Natural killer cell (primary cell): Measurements from ENCODE around the gene CD96. TPM values are rescaled to one million over a fixed set of nuclear protein-coding genes. Genes with fewer than 3 reads are reported as not detected.
"Not testable (repeated sequence)": the region's sequence is repeated elsewhere in the genome, so short reads cannot be mapped to it uniquely, and the experiment has no call there.

Experiments
- ATAC-seq, 3 donors: fragments of 150-1000 bp in 2 of 3; fragments of 200-7000 bp in 1 of 3; cut with Tn5 transposase; 1 replicate in 1 of 3; 2 replicates in 2 of 3; pipeline ENCODE4 v1.10.0; 2021; ENCODE audit warnings: mild to moderate bottlenecking in 2 of 3, moderate library complexity in 2 of 3
- DNase-seq, 2 donors: peaks; one replicate each; pipeline versions ENCODE4 v3.0.0 to v3.0.0-alpha.2; 2013 to 2021; ENCODE audit warnings: mixed read lengths in 1 of 2
- H3K27ac ChIP-seq: one replicate; pipeline ENCODE4 v1.5.1; 2013; ENCODE audit warnings: mild to moderate bottlenecking, low read length
- H3K27me3 ChIP-seq: one replicate; pipeline ENCODE4 v1.6.1; 2013; ENCODE audit warnings: low read length; ENCODE audit not compliant: control insufficient read depth, insufficient read depth
- H3K36me3 ChIP-seq: one replicate; pipeline ENCODE4 v1.6.1; 2013; ENCODE audit warnings: low read length; ENCODE audit not compliant: control insufficient read depth, insufficient read depth
- H3K4me1 ChIP-seq: one replicate; pipeline ENCODE4 v1.6.1; 2013; ENCODE audit warnings: low read length; ENCODE audit not compliant: control insufficient read depth, insufficient read depth
- H3K4me3 ChIP-seq: one replicate; pipeline ENCODE4 v1.5.1; 2013; ENCODE audit warnings: low read length
- H3K9me3 ChIP-seq: one replicate; pipeline ENCODE4 v1.6.1; 2013; ENCODE audit warnings: low read length; ENCODE audit not compliant: control insufficient read depth, insufficient read depth
- H3K27ac Mint-ChIP-seq, 2 donors: one replicate each; pipeline ENCODE4 v1.8.0; 2022; ENCODE audit warnings: mild to moderate bottlenecking in 2 of 2, mixed read lengths in 2 of 2, moderate library complexity in 1 of 2
- H3K27me3 Mint-ChIP-seq, 2 donors: one replicate each; pipeline ENCODE4 v1.8.0; 2022; ENCODE audit warnings: low read depth in 2 of 2, mixed read lengths in 2 of 2
- H3K36me3 Mint-ChIP-seq: one replicate; pipeline ENCODE4 v1.8.0; 2022; ENCODE audit warnings: mixed read lengths
- H3K4me1 Mint-ChIP-seq, 2 donors: one replicate each; pipeline ENCODE4 v1.8.0; 2022; ENCODE audit warnings: mixed read lengths in 2 of 2
- H3K4me3 Mint-ChIP-seq: one replicate; pipeline ENCODE4 v1.8.0; 2022; ENCODE audit warnings: mild to moderate bottlenecking, moderate library complexity, mixed read lengths
- H3K9me3 Mint-ChIP-seq, 2 donors: one replicate each; pipeline ENCODE4 v1.8.0; 2022; ENCODE audit warnings: mixed read lengths in 2 of 2
- WGBS: methylation state at CpG from one replicate; pipeline ENCODE4 v1.1.7; 2013; ENCODE audit warnings: missing lambda C conversion rate; ENCODE audit not compliant: insufficient coverage; 5-methylcytosine and 5-hydroxymethylcytosine counted together
- intact Hi-C: fragments of 100-400 bp; cut with micrococcal nuclease; formaldehyde crosslinking; loops from one replicate; pipeline ENCODE4 v1.14.2; 2022
- total RNA-seq, 4 donors: library from RNA; stranded (reverse); fragments of 120-200 nt in 1 of 4; gene quantifications; one replicate each; pipeline versions ENCODE4 v1.2.3 to v1.2.4, GENCODE V29; 2013 to 2022
- TF ChIP-seq, protein P1 (sequence below): fragments of 200-600 bp; IDR thresholded peaks from one replicate; pipeline ENCODE4 v1.8.0; 2022; ENCODE audit warnings: antibody characterized with exemption

The CD96 gene
- total RNA-seq, 3 donors from 2014 or later (not counting 1 experiment from before 2014, with no cell fraction given): 146 to 191 (median 166) TPM

DNA sequence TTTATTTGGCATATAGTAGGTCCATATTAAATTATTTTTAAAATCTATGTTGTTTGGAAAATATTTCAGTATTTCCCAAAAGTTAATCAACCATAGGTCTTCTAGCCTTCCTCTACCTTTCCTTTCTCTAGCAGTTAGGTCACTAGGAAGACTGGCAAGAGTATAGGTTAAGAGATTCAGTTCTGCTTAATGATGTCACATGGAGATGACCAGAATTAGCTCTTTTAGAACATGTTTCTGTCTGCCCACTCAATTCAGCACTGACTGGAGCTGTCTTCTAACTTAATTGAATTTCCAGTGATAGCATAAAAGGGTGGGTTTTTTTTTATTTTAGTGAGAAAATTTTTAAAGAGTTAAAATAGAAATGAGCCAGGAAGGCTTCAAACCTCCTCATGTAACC is 76.9 kb downstream of the CD96 start:
- peaks cover 29 to 42% of the 10 kb centered on the region in 2 donors for H3K4me1 Mint-ChIP-seq
- H3K36me3 Mint-ChIP-seq: peaks cover under 1% of the 10 kb centered on the region

DNA sequence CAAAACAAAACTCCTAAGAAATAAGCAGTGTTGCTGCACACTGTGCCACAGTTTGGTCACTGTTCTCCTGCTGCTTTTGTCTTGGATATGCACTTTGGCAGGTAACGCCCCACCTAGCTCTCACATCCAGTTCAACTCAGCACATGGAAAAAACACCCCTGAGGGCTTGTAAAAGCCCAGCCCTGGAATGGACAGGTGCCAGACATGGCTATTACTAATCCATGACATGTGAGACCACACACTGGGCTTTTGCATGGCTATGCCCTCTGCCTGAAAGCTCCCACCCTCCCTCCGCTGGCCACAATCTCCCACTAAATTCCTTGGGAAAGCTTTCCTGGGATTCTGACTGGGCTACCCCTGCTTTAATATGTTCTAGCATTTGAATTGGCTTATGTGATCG is 77.8 kb downstream of the CD96 start:
- ATAC-seq: no peak
- intact Hi-C loops: loop anchor here (5.0 to 10.0 kb wide), 3 partner anchors 43 to 1815 kb away; no protein-coding TSS in a partner anchor
- H3K4me3 ChIP-seq: no peak overlapping the region
- TF ChIP-seq, protein P1, sequence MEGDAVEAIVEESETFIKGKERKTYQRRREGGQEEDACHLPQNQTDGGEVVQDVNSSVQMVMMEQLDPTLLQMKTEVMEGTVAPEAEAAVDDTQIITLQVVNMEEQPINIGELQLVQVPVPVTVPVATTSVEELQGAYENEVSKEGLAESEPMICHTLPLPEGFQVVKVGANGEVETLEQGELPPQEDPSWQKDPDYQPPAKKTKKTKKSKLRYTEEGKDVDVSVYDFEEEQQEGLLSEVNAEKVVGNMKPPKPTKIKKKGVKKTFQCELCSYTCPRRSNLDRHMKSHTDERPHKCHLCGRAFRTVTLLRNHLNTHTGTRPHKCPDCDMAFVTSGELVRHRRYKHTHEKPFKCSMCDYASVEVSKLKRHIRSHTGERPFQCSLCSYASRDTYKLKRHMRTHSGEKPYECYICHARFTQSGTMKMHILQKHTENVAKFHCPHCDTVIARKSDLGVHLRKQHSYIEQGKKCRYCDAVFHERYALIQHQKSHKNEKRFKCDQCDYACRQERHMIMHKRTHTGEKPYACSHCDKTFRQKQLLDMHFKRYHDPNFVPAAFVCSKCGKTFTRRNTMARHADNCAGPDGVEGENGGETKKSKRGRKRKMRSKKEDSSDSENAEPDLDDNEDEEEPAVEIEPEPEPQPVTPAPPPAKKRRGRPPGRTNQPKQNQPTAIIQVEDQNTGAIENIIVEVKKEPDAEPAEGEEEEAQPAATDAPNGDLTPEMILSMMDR: no peak
- WGBS: 96% methylated on average over 3 of the region's 3 CpGs
- H3K9me3 Mint-ChIP-seq: no peaks in the 10 kb centered on the region
- H3K27me3 Mint-ChIP-seq: no peaks in the 10 kb centered on the region
- peaks cover 23% of the 10 kb centered on the region for H3K4me1 ChIP-seq
- no peak overlapping the region for H3K27ac ChIP-seq
- H3K4me1 Mint-ChIP-seq: peaks cover 28 to 36% of the 10 kb centered on the region in 2 donors
- H3K27ac Mint-ChIP-seq: peak overlapping the region; percentile 48 to 83
- H3K9me3 ChIP-seq: no peaks in the 10 kb centered on the region
- no peak overlapping the region for H3K4me3 Mint-ChIP-seq
- H3K36me3 Mint-ChIP-seq: peaks cover 9% of the 10 kb centered on the region
- H3K27me3 ChIP-seq: no peaks in the 10 kb centered on the region
- DNase-seq: no peak
- H3K36me3 ChIP-seq: peaks cover 24% of the 10 kb centered on the region

More for the DNA sequence above, 76.9 kb downstream of the CD96 start:
- no peak overlapping the region for H3K4me3 Mint-ChIP-seq
- TF ChIP-seq, protein P1: no peak
- H3K36me3 ChIP-seq: peaks cover 18% of the 10 kb centered on the region
- peak overlapping the region; percentile 71 to 83 for H3K27ac Mint-ChIP-seq
- H3K27ac ChIP-seq: no peak overlapping the region
- peaks cover 23% of the 10 kb centered on the region for H3K4me1 ChIP-seq
- no peaks in the 10 kb centered on the region for H3K9me3 Mint-ChIP-seq
- H3K27me3 Mint-ChIP-seq: no peaks in the 10 kb centered on the region
- DNase-seq (no peak), ATAC-seq (no peak)
- H3K9me3 ChIP-seq: no peaks in the 10 kb centered on the region
- H3K4me3 ChIP-seq: no peak overlapping the region
- intact Hi-C loops: loop anchor here (5.0 to 10.0 kb wide), 3 partner anchors 42 to 1814 kb away; no protein-coding TSS in a partner anchor
- no peaks in the 10 kb centered on the region for H3K27me3 ChIP-seq

DNA sequence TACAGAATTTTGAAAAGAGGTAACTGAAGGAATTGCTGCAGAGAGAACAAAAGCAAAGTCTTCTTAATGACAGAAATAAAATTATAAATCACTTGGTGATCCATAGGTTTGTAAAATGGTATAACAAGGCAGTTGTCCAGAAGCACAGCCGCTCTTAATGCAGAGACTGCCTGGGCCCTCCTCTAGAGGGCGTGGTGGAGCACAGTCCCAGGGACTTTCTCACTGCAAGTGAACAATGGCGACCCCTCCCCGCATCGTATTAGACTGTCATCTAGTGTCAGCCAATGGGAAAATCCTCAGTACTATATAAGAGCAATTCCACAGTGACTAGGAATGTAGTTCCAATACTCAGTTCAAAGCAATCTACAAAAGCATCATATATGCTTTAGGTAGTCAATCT is 79.5 kb downstream of the CD96 start:
- TF ChIP-seq, protein P1: peak; percentile 27
- Histone ChIP-seq H3K4me1 (peaks cover 16% of the 10 kb centered on the region), H3K4me3 (no peak overlapping the region), H3K36me3 (peaks cover 35% of the 10 kb centered on the region), H3K9me3 (no peaks in the 10 kb centered on the region), H3K27ac (no peak overlapping the region), H3K27me3 (no peaks in the 10 kb centered on the region)
- H3K36me3 Mint-ChIP-seq: peaks cover 9% of the 10 kb centered on the region
- intact Hi-C loops: no loop called here
- 82% methylated on average over 5 of the region's 5 CpGs for WGBS
- H3K4me1 Mint-ChIP-seq: peaks cover 15 to 19% of the 10 kb centered on the region in 2 donors
- peak in 1 of 2 donors; percentile 59 for DNase-seq
- H3K9me3 Mint-ChIP-seq: no peaks in the 10 kb centered on the region
- H3K27me3 Mint-ChIP-seq: no peaks in the 10 kb centered on the region
- peak; percentile 44 to 59 (median 55) for ATAC-seq
- no peak overlapping the region for H3K27ac Mint-ChIP-seq
- H3K4me3 Mint-ChIP-seq: no peak overlapping the region

DNA sequence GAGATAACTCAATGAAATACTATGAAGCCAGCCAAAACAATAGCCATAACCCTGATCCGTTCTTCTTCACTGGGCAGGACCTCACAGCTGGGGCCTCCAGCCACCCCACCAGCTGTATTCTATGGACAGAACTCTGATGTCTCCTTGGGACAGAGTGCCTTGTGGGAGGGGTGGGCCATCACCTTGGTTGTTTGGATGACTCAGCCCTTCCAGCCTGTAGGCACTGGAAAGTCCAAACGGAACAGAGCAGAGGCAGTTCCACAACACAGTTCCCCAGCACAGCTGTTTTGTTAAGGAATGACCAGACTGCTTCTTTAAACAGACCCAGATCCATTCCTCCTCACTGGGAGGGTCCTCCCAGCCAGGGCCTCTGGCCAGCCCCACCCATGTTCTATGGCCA is 85.1 kb downstream of the CD96 start:
- H3K27me3 ChIP-seq: no peaks in the 10 kb centered on the region
- intact Hi-C loops: loop anchor here (5.0 kb wide), 1 partner anchor 305 kb away; no protein-coding TSS in a partner anchor
- H3K27ac ChIP-seq: no peak overlapping the region
- H3K4me3 ChIP-seq: no peak overlapping the region
- no peak overlapping the region for H3K4me3 Mint-ChIP-seq
- H3K4me1 Mint-ChIP-seq: peaks cover 0 to 6% of the 10 kb centered on the region in 2 donors
- TF ChIP-seq, protein P1: no peak
- H3K36me3 Mint-ChIP-seq: peaks cover 35% of the 10 kb centered on the region
- peaks cover 5 to 7% of the 10 kb centered on the region in 2 donors for H3K9me3 Mint-ChIP-seq
- no peaks in the 10 kb centered on the region for H3K4me1 ChIP-seq
- H3K9me3 ChIP-seq: no peaks in the 10 kb centered on the region
- H3K27ac Mint-ChIP-seq: no peak overlapping the region
- DNase-seq: no peak
- WGBS: 100% methylated on average over 2 of the region's 2 CpGs
- peaks cover 50% of the 10 kb centered on the region for H3K36me3 ChIP-seq
- no peak for ATAC-seq
- no peaks in the 10 kb centered on the region for H3K27me3 Mint-ChIP-seq

DNA sequence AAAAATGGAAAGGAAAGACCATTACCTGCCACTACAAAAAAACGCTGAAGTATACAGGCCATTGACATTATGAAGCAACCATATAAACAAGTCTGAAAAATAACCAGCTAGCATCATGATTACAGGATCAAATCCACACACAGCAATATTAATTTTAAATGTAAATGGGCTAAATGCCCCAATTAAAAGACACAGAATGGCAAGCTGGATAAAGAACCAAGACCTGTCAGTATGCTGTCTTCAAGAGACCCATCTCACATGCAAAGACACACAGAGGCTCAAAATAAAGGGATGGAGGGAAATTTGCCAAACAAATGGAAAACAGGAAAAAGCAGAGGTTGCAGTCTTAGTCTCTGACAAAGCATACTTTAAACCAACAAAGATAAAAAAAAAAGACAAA is 87.0 kb downstream of the CD96 start:
- 100% methylated on average over 1 of the region's 1 CpG for WGBS
- not testable (repeated sequence) for H3K27ac ChIP-seq, H3K27me3 Mint-ChIP-seq

More for the DNA sequence above, 87.0 kb downstream of the CD96 start:
- DNase-seq, ATAC-seq, H3K9me3 ChIP-seq, H3K4me3 ChIP-seq, H3K9me3 Mint-ChIP-seq, H3K27me3 ChIP-seq, H3K4me3 Mint-ChIP-seq, H3K4me1 ChIP-seq, H3K4me1 Mint-ChIP-seq: not testable (repeated sequence)
- Mint-ChIP-seq H3K36me3 (peaks cover 33% of the 10 kb centered on the region), H3K27ac (peak overlapping the region in 1 of 2 donors; percentile 26)
- intact Hi-C loops: loop anchor here (5.0 kb wide), 1 partner anchor 307 kb away; no protein-coding TSS in a partner anchor
- H3K36me3 ChIP-seq: peaks cover 44% of the 10 kb centered on the region
